ENCODE results near the gene PDLIM7. TPM values are rescaled to one million over a fixed set of nuclear protein-coding genes. Genes with fewer than 3 reads are reported as not detected.
"Not testable (repeated sequence)": the region's sequence is repeated elsewhere in the genome, so short reads cannot be mapped to it uniquely, and the experiment has no call there.

The PDLIM7 gene
- total RNA-seq, 3 donors from 2014 or later: 18.0 to 22.1 (median 19.0) TPM

DNA sequence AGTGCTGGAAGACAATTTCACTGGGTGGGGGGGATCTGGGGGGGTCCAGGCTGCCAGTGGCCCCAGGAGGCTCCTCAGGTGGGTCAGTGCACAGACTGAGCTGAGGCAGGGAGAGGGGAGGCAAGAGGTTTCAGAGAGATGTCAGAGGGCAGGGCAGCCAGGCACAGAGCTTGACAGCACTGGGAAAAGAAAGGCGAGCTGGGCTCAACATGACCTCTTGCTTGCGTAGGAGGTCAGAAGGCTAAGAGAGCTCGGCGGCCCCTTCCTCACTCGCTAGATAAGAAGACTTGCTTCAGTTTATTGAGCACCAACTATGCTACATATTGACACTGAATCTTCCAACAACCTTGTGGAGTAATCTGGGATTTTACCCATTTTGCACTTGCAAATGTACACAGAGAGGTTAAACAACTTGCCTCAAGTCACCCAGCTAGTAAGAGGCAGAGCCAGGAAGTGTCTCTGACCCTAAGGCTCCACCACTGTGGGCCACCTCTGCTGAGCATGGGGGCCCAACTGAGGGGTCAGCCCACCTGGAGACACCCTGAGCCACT, 3.5 kb downstream of the PDLIM7 start:
- Mint-ChIP-seq H3K27me3 (ENCODE audit: low read depth) (peaks cover 1% of the 10 kb centered on the region), H3K4me1 (ENCODE audit: low read depth) (peaks cover 19% of the 10 kb centered on the region), H3K4me3 (no peak overlapping the region), H3K36me3 (ENCODE audit: insufficient read depth) (peaks cover 4% of the 10 kb centered on the region), H3K9me3 (no peaks in the 10 kb centered on the region)
- ATAC-seq (no peak), DNase-seq (no peak)

DNA sequence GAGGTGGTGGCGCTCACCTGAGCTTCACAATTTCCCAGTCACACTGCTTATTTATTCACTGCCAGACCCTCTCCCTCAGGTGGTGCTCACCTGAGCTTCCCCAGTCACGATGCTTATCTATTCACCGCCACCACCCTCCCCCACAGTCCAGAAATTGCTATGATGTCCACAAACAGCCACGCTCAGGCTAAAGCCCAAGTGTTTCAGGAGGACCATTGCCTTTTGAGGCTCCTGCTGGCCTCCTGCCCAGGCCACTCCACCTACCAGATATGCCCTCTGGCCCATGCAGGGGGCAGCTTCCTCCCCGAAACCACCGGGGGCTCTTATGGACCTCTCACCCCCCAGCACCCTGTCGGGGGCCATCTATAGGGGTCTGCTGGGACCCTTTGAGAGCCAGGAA, 4.6 kb downstream of the PDLIM7 start:
- Mint-ChIP-seq H3K27me3 (ENCODE audit: low read depth) (peaks cover 1% of the 10 kb centered on the region), H3K4me3 (no peak overlapping the region), H3K9me3 (no peaks in the 10 kb centered on the region), H3K36me3 (ENCODE audit: insufficient read depth) (peaks cover 6% of the 10 kb centered on the region), H3K4me1 (ENCODE audit: low read depth) (peaks cover 11% of the 10 kb centered on the region)
- DNase-seq (no peak), ATAC-seq (no peak)

DNA sequence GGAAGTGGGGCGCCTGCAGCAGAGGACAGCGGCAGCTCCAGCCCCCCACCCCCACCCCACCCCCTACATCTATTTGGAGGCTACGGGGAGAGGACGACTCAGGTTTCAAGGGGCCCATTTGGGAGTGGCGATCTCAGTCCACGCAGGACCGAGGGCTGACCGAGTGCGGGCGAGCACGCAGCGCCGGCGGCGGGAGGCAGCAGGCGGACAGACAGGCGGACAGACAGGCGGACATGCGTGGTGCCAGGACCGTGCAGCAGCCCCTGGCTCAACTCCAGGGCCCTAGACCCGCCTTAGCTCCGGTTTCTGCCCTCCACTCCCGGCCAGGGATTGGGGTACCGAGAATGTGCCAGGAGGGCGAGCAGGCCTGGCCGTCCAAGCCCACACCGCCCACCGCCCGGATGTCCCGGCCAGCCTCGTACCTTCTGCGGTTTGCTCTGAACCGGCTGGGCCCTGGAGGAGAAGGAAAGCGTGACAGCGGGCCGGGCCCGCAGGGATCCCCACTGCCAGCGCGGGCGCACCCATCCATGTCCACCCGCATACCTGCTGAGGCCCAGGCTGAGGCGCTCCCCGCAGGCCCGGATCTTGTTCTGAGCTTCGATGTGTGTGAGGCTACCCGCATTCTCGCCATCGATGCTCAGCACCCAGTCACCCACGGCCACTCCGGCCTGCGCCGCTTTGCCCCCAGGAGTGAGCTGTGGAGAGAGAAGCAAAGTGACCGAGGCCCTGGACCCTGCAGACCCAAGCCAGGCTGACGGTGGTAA, 5.2 kb downstream of the PDLIM7 start:
- Mint-ChIP-seq H3K4me1 (ENCODE audit: low read depth) (peaks cover 9% of the 10 kb centered on the region), H3K9me3 (no peaks in the 10 kb centered on the region), H3K27me3 (ENCODE audit: low read depth) (no peaks in the 10 kb centered on the region), H3K36me3 (ENCODE audit: insufficient read depth) (peaks cover 6% of the 10 kb centered on the region), H3K4me3 (no peak overlapping the region)
- ATAC-seq (no peak), DNase-seq (no peak)

DNA sequence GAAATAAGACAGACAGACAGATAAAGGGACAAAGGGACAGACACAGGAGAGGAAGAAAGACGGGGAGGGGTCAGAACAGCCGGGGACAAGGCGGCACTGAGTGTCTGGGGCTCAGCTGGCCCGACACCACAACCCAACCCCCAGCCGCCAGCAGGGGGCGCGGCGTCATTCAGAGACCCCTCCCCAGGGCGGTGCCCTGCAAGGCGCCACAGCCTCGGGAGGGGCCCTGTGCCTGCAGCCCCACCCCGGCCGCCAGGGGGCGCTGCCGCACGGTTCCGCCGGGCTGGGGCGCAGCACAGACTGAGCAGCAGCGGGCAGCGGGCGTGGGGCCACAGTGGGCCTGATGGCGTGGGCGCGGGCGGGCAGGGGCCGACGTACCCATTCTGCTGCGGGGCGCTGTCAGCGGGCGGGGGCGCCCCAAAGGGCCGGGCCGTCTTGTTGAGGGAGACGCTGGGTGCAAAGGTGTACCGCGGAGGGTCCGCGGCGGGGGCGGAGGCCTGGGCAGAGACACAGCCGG, 5.9 kb downstream of the PDLIM7 start:
- H3K9me3 Mint-ChIP-seq: no peaks in the 10 kb centered on the region
- DNase-seq (no peak), ATAC-seq (peak in 1 of 2 donors; percentile 27)
- H3K36me3 Mint-ChIP-seq (ENCODE audit: insufficient read depth): peaks cover 6% of the 10 kb centered on the region
- no peak overlapping the region for H3K4me3 Mint-ChIP-seq
- no peaks in the 10 kb centered on the region for H3K27me3 Mint-ChIP-seq (ENCODE audit: low read depth)
- H3K4me1 Mint-ChIP-seq (ENCODE audit: low read depth): peaks cover 9% of the 10 kb centered on the region

DNA sequence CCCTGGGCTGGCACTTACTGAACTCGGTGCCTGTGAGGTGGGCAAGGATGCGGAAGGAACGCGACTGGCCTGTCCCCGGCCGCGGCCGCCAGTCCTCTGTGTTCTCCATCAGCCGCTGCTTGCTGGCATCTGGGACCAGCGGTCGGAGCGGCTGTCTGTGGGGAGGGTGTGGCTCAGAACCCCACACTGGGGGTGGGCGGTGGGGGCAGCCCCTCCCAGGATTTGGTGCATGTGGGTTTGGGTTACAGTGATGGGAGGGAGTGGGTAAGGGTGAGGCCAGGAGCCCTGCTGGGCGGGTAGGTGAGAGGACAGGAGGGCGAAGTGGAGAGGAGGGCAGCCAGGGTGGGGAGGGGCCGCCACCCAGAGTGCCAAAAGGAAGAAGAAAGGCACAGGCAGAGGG, 6.4 kb downstream of the PDLIM7 start:
- Mint-ChIP-seq H3K4me3 (no peak overlapping the region), H3K4me1 (ENCODE audit: low read depth) (peaks cover 7% of the 10 kb centered on the region), H3K36me3 (ENCODE audit: insufficient read depth) (peaks cover 6% of the 10 kb centered on the region), H3K9me3 (no peaks in the 10 kb centered on the region), H3K27me3 (ENCODE audit: low read depth) (no peaks in the 10 kb centered on the region)
- DNase-seq (no peak), ATAC-seq (no peak)

DNA sequence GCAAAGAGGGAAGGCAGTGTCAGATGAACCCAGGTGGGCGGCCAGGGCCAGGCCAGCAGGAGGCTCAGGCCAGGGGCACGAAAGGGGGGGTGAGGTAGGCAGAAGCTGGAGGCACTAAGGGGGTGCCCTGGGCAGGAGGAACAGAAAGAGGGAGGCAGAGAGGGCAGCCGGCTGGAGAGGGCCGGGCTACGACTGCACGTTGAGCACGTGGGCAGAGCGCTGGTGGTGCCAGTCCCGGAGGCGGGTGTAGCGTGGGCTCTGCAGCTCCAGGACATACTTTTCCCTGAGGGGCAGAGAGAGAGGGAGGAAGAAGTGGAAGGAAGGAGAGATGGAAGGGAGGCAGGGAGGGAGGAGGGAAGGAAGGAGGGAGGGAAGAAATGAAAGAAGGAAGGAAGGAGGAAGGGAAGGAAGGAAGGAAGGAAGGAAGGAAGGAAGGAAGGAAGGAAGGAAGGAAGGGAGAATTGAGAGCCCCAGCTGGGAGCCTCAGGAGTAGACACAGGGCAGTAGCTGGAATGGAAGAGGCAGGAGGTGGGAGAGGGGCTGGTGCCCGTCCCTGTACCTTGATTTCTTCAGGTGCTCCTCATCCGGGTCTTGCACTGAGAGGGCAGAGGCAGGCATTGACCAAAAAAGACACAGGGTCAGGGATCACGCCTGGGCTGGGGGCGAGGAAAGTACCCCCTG, 7.0 kb downstream of the PDLIM7 start:
- H3K27me3 Mint-ChIP-seq (ENCODE audit: low read depth): no peaks in the 10 kb centered on the region
- H3K9me3 Mint-ChIP-seq: no peaks in the 10 kb centered on the region
- H3K36me3 Mint-ChIP-seq (ENCODE audit: insufficient read depth): peaks cover 6% of the 10 kb centered on the region
- peaks cover 7% of the 10 kb centered on the region for H3K4me1 Mint-ChIP-seq (ENCODE audit: low read depth)
- DNase-seq (no peak), ATAC-seq (no peak)
- H3K4me3 Mint-ChIP-seq: no peak overlapping the region

DNA sequence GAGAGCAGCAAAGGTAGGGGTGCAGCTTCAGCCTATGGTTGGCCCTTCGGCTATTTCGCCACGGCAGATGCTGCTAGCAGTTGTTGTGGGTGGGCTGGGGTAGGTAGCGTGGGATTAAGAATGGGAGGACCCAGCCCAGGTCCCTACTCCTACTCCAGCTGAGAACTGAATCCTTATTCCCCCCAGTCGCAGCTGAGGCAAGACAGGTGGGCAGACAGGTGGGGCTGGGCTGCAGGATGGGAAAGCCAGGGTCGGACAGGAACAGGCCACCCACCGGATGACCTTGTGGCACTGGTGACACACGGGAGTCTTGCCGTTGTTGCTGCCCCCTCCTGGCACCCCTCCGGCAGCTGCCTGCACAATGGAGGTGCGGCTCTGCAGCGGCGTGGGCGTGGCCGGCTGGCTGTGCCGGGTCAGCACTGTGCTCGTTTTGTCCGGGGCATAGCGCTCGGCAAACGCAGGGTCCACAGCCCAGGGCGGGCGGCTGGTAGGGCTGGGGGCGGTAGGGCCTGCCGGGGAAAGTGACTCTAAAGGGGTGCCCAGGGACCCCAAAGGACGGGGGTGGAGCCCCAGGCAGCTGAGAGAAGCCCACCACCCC, 8.2 kb downstream of the PDLIM7 start:
- H3K9me3 Mint-ChIP-seq: no peaks in the 10 kb centered on the region
- ATAC-seq (no peak), DNase-seq (no peak)

DNA sequence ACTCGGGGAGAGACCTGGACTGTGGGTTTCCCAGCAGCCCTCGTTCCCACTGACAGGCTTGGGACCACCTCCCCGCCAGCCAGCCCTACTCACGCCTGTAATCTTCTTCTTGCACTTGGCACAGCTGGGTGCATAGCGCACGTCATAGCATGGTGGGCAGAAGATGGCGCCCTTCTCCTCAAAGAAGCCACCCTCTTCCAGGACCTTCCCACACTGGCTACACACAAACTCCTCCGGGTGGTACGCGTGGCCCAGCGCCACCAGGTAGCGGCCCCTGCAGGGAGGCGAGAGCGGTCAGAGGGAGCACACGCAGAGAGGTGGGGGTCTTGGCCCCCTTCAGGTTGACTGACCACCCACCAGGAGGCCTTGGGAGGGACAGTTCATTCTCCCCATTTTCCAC, 9.4 kb downstream of the PDLIM7 start:
- no peak overlapping the region for H3K4me3 Mint-ChIP-seq
- H3K36me3 Mint-ChIP-seq (ENCODE audit: insufficient read depth): peaks cover 4% of the 10 kb centered on the region
- H3K4me1 Mint-ChIP-seq (ENCODE audit: low read depth): no peaks in the 10 kb centered on the region
- H3K9me3 Mint-ChIP-seq: no peaks in the 10 kb centered on the region
- no peak for ATAC-seq
- DNase-seq: no peak
- no peaks in the 10 kb centered on the region for H3K27me3 Mint-ChIP-seq (ENCODE audit: low read depth)

More for the DNA sequence above, 8.2 kb downstream of the PDLIM7 start:
- no peak overlapping the region for H3K4me3 Mint-ChIP-seq
- H3K27me3 Mint-ChIP-seq (ENCODE audit: low read depth): no peaks in the 10 kb centered on the region
- peaks cover 6% of the 10 kb centered on the region for H3K36me3 Mint-ChIP-seq (ENCODE audit: insufficient read depth)
- H3K4me1 Mint-ChIP-seq (ENCODE audit: low read depth): peaks cover 4% of the 10 kb centered on the region

DNA sequence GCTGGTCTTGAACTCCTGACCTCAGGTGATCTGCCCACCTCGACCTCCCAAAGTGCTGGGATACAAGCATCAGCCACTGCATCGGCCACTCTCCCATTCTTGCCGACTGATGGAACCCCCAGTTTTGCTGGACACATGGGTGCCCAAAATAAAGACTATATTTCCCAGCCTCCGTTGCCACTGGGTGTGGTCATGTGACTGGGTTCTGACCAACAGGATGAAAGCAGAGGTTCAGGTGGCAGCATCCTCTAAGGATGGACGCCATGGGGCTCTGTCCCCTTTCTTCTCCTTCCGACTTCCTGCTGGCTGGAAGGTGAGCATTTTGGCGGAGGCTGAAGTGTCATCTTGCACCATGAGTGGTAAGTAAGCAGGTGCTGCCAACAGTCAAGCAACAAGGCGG, 10.3 kb downstream of the PDLIM7 start:
- H3K27me3 Mint-ChIP-seq (ENCODE audit: low read depth): no peaks in the 10 kb centered on the region

DNA sequence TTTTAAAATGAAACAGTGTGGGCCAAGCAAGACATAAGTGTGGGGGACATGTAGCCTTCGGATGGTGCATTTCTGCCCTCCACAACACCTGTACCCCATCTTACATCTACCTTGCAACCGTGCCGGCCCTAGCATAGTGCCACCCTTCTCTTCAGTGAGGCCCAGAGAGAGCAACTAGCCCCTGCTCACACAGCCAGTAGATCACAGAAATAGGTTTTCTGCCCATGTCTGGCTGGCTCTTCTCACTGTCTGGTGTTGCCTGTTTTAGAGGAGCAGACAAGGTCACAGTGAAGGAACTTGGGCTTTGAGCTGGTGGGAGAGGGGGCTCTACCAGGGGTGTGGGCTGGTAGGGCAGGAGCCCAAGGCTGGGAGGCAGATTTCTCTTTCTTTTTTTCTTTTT, 11.1 kb downstream of the PDLIM7 start:
- Mint-ChIP-seq H3K9me3 (no peaks in the 10 kb centered on the region), H3K4me3 (no peak overlapping the region)

More for the DNA sequence above, 10.3 kb downstream of the PDLIM7 start:
- DNase-seq (no peak), ATAC-seq (no peak)
- peaks cover 1% of the 10 kb centered on the region for H3K36me3 Mint-ChIP-seq (ENCODE audit: insufficient read depth)
- no peak overlapping the region for H3K4me3 Mint-ChIP-seq
- H3K4me1 Mint-ChIP-seq (ENCODE audit: low read depth): no peaks in the 10 kb centered on the region
- no peaks in the 10 kb centered on the region for H3K9me3 Mint-ChIP-seq

DNA sequence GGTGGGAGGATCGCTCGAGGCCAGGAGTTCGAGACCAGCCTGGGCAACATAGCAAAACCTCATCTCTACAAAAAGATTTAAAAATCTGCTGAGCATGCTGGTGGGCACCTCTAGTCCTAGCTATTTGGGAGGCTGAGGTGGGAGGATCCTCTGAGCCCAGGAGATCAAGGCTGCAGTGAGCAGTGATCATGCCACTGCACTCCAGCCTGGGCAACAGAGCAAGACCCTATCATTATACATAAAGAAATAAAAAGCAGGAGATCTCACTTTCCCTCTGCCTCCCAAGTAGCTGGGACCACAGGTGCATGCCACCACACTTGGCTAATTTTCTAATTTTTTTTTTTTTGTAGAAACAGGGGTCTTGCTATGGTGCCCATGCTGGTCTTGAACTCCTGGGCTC, 11.7 kb downstream of the PDLIM7 start:
- not testable (repeated sequence) for ATAC-seq; H3K36me3 Mint-ChIP-seq (ENCODE audit: insufficient read depth); DNase-seq; H3K4me3 Mint-ChIP-seq; H3K9me3 Mint-ChIP-seq; H3K27me3 Mint-ChIP-seq (ENCODE audit: low read depth); H3K4me1 Mint-ChIP-seq (ENCODE audit: low read depth)

More for the DNA sequence above, 11.1 kb downstream of the PDLIM7 start:
- ATAC-seq (no peak), DNase-seq (no peak)
- no peaks in the 10 kb centered on the region for H3K27me3 Mint-ChIP-seq (ENCODE audit: low read depth)
- H3K4me1 Mint-ChIP-seq (ENCODE audit: low read depth): no peaks in the 10 kb centered on the region
- H3K36me3 Mint-ChIP-seq (ENCODE audit: insufficient read depth): peaks cover 1% of the 10 kb centered on the region

DNA sequence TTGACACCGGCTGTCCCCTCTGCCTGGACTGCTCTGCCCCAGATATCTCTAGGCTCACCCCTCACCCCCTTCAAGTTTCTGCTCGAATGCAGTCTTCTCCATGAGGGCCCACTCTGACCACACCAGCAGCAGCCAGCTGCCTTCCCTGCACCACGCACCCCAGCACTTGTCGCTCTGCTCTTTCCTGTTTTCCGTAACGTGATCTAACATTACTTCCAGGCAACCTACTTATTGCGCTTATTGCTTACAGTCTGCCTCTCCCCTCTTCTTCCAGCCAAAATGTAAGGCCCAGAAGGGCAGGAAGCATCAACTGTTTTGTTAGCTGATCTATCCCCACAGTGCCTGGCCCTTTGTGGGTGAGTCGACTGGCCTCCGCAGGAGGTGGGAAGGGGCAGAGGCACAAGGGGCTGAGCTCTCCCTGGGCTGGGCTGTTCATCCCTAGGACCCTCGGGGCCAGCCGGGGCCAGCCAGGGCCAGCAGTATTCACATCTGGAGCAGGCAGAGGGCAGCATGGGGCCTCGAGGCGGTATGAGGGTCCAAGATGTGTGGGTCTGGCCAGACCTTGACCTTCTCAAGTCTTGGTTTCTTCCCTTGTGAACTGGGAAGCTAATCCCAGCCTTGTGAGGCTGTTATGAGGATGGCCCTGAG, 12.4 kb downstream of the PDLIM7 start:
- no peaks in the 10 kb centered on the region for H3K9me3 Mint-ChIP-seq
- no peak for DNase-seq
- no peaks in the 10 kb centered on the region for H3K27me3 Mint-ChIP-seq (ENCODE audit: low read depth)
- H3K4me3 Mint-ChIP-seq: no peak overlapping the region
- no peak for ATAC-seq
- peaks cover under 1% of the 10 kb centered on the region for H3K4me1 Mint-ChIP-seq (ENCODE audit: low read depth)
- H3K36me3 Mint-ChIP-seq (ENCODE audit: insufficient read depth): peaks cover 1% of the 10 kb centered on the region

DNA sequence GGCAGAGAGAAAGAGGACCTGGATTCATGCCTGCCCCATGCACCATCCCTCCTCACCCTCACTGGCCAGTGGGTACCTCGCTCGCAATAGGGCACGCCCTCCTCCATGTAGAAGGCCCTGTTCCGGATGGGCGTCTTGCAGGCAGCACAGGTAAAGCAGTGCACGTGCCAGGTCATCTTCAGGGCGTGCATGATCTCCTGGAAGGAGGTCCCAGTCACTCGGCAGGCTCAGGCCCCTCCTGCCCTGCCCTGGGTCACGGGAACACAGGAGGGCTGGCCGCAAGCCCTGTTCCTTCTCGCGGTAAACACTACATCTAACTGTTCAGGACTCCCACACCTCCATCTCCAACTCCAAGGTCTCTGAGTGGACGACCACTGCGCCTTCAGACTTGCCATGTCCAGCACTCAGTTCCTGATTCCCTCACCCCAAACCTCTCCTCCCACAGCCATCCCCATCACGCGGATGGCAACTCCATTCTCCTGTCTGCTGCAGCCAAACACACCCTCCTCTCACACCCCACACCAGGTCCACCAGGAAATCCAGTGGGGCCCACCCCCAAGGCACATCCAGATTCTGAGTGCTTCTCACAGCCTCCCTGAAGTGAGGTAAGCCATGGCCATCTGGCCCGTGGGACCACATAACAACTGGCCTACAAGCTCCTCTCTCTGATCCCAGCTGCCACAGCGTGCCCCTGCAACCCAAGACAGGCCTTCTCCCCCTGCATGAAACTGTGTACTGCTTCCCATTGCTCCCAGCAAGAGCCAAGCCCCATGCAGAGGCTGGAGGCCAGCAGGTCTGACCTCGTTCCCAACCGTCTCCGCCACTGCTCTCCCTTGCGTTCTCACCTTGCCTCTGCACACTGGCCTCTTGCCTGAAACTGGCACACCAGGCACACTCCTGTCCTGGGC, 13.2 kb downstream of the PDLIM7 start:
- DNase-seq (no peak), ATAC-seq (no peak)
- H3K27me3 Mint-ChIP-seq (ENCODE audit: low read depth): no peaks in the 10 kb centered on the region
- H3K9me3 Mint-ChIP-seq: no peaks in the 10 kb centered on the region
- no peak overlapping the region for H3K4me3 Mint-ChIP-seq
- peaks cover 1% of the 10 kb centered on the region for H3K36me3 Mint-ChIP-seq (ENCODE audit: insufficient read depth)
- peaks cover 6% of the 10 kb centered on the region for H3K4me1 Mint-ChIP-seq (ENCODE audit: low read depth)

Measured in activated T-cell treated with anti-CD3 and anti-CD28 coated beads, Interleukin-2, amount 50 U/mL, for 4 hours (primary cell).